Ramos (cell line): ENCODE results near the gene GRAMD1B.

Source experiments
- in situ Hi-C: fragments of 300-500 bp; cut with MboI; formaldehyde crosslinking; loops from one replicate; pipeline ENCODE4 v1.14.3; 2022; ENCODE audit warnings: low sequenced_read_pairs; ENCODE audit not compliant: unreplicated experiment

Gene GRAMD1B

GRCh38 chr11:123408619-123409455, 21.2 kb upstream of the GRAMD1B start:
- in situ Hi-C loops, result no loop called here

DNA sequence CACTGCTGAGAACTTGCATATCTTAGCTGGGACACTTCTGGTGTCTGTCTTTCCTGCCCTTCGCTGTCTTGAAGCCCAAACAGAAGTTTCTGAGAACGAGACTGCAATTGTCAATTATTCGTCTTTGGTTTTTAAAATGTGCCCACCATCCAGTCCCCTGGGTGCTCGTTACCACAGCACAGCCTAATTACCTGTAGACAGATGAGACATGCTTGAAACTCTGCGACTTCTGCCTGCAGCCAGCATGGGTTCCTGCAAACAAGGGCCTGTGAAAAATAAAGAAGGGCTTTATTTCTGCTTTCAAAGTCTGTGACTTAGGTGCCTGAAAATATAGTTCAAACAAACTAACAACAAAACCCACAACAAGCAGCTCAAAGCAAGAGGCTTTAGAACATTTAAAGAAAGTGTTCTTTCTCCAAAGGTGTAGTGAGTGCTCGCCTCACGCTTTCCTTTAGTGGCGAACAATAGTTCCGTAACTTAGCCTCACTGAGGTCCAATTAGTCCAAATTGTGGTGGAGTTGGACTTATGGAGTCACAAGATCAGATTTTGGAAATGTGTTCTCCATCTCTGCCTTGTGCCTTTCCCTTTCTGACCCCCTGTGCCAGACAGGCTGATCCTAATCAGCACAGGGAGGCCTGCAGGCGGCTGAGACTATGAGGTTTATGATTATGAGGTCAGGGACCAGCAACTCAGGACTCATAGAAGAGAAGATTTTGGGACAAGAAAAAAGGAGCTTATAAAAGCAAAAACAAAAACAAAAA, 20.4 kb upstream of the GRAMD1B start:
- in situ Hi-C loops, result no loop called here

GRCh38 chr11:123410218-123410549, 19.9 kb upstream of the GRAMD1B start:
- in situ Hi-C loops, result no loop called here

- in situ Hi-C loops, result no loop called here
These were observed 16.4 kb upstream of the GRAMD1B start for GRCh38 chr11:123413636-123414035.

DNA sequence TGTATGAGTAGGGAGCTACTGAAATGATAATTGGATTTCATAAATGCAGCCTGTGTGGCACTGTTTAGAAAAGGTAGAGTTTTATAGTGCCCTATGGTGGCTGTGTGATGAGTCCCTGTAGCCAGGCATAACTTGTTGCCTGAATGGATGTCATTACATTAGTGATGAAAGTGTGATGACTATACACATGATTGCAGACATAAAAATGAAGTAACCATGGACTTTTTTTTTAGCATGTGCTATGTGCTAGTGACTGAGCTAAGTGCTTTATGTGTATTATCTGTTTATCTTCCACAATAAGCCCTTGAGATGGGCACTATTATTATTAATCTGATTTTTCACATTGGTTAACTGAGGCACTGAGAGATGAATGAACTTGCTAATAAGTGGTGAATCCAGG, 13.5 kb upstream of the GRAMD1B start:
- in situ Hi-C loops, result no loop called here

DNA sequence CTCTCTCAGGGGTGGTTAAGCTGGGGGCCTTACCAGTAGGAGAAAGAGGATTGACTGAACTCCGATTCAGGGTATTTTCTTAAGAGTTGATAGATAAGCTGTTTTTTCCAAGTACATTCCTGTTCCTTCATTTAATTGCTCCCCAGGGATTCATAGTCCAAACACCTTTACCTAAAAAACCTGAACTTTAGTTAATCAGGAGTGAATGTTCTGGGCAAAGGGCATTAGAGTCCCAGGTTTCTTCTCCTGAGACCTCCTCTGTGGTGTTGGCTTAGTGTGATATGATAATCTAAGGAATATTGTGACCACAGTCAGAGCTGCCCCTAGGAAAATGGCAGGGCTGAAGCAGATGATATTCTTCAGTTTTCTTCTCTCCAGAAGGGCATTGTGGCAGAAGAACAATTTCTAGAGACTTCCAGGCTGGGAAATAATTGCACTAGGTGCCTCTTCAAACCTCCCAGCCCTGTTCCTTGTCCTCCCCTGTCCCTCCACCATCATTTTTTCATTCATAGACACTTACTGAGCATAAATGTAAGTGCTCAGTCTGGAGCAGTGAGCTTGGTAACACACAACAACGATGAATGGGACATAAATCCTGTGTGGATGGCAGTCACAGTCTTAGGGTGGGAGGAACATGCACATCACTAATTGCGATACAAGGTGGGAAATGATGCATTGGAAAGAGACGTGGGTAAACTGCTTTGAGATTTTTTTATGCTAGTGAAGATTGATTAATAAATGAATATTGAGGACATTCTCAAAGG, 11.5 kb upstream of the GRAMD1B start:
- in situ Hi-C loops, result no loop called here

- in situ Hi-C loops, result no loop called here
These were observed 10.2 kb upstream of the GRAMD1B start for GRCh38 chr11:123419731-123420452.

GRCh38 chr11:123421589-123421988, 8.5 kb upstream of the GRAMD1B start:
- in situ Hi-C loops, result no loop called here

- in situ Hi-C loops, result no loop called here
These were observed 4.7 kb upstream of the GRAMD1B start for GRCh38 chr11:123425367-123425766.

DNA sequence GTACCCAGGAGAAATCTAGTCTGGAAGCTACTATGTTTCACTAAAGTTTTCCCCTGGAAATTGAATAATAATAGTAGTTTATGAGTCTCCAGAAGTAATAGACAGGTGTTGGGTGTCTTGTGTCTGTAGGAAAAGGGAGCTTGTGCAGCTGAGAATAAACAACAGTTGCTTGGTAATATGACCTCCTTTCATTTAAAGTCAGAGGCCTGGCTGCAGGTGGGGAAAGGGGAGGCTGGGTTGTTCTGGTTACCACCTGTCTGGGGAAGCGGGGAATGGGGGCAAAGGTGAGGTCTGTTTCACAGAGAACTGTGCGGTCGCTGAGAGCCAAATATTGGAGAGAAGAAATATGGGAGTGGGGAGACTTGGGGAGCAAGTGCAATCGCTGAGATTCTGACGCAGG, 3.3 kb upstream of the GRAMD1B start:
- in situ Hi-C loops, result no loop called here

GRCh38 chr11:123427405-123427804, 2.7 kb upstream of the GRAMD1B start:
- in situ Hi-C loops, result no loop called here

GRCh38 chr11:123428116-123428715, 1.9 kb upstream of the GRAMD1B start:
- in situ Hi-C loops, result no loop called here

- in situ Hi-C loops, result no loop called here
These were observed 733 bp upstream of the GRAMD1B start for GRCh38 chr11:123429336-123429735.

GRCh38 chr11:123430721-123431497, 840 bp downstream of the GRAMD1B start:
- in situ Hi-C loops, result no loop called here

GRCh38 chr11:123431619-123432018, 1.6 kb downstream of the GRAMD1B start:
- in situ Hi-C loops, result no loop called here

DNA sequence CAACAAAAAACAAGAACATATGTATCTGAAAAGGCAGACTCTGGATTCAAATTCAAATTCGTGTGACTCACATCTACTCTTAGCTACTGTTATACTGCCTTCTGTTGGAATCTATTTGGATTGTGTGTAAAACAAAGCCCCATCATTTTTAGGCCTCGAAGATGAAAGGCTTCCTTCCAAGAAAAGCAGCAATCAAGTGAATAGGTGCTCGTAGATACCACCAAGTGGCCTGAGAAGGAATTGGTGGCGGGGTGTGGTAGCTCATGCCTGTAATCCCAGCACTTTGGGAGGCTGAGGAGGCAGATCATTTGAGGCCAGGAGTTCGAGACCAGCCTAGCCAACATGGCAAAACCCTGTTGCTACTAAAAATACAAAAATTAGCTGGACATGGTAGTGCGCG, 4.2 kb downstream of the GRAMD1B start:
- in situ Hi-C loops, result no loop called here

- in situ Hi-C loops, result no loop called here
These were observed 4.8 kb downstream of the GRAMD1B start for GRCh38 chr11:123434911-123435310.

- in situ Hi-C loops, result no loop called here
These were observed 7.3 kb downstream of the GRAMD1B start for GRCh38 chr11:123437236-123437979.
